Panc1 (cell line): Measurements from ENCODE around the gene KIF18B.

Source experiments
- CTCF ChIP-seq: fragments of 450-650 bp; IDR thresholded peaks from 2 replicates; pipeline ENCODE4 v1.5.1; 2017; ENCODE audit warnings: mild to moderate bottlenecking
- POLR2AphosphoS5 ChIP-seq: IDR thresholded peaks from 2 replicates; pipeline ENCODE4 v1.6.1; 2012; ENCODE audit warnings: mild to moderate bottlenecking, low read depth, low read length, moderate library complexity
- REST ChIP-seq, 2 experiments: IDR thresholded peaks; 2 replicates each; pipeline ENCODE4 v1.6.1; 2011 to 2012; ENCODE audit warnings: low read depth in 2 of 2, control low read depth in 1 of 2, low read length in 1 of 2, mild to moderate bottlenecking in 1 of 2, moderate library complexity in 1 of 2; ENCODE audit not compliant: insufficient read depth in 1 of 2
- SIN3A ChIP-seq: IDR thresholded peaks from 2 replicates; pipeline ENCODE4 v1.6.1; 2012; ENCODE audit warnings: low read depth, mild to moderate bottlenecking, low read length, moderate library complexity, borderline replicate concordance; ENCODE audit not compliant: insufficient read depth
- TCF7L2 ChIP-seq: IDR thresholded peaks from 2 replicates; pipeline ENCODE4 v1.6.1; 2011; ENCODE audit warnings: mild to moderate bottlenecking, low read depth, low read length, inconsistent platforms

DNA sequence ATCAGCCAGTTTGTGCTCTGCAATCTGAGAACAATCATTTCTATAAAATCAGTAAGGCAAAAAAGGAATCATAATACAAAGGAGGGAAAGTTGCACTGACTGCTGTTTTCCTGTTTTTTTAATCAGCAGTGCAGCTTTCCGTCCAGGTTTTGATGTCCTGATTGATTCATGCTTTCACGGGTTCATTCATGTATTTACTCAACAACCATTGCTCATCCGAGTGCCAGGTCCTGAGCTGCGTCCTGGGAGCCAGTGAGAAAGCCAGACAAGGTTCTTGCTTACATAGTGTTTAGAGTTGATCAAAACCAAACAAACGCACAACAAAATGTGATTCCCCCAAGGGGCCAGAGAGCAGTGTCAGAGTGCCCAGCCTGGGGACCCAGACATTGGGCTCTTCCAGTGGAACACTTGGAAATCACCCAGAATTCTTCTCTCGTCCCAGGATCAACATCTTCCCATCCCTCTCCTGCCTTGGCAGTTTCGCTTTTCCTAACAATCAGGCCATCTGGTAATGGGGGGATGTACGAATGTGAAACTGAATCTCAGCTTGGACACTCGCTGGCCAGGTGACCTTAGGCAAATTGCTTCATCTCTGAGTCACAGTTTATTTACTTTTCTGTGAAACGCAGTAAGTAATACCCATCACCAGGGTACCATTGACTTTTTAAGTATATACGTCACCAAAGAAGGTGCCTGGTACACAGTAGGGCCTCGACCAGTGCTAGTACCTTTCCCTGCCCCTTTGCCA lies 33.8 kb upstream of the KIF18B start:
- TF ChIP-seq CTCF: no peak
- no peak for TF ChIP-seq SIN3A
- TF ChIP-seq TCF7L2: no peak
- TF ChIP-seq POLR2AphosphoS5: no peak
- TF ChIP-seq REST (IDR thresholded peaks at IDR 0.05; ENCODE audit: insufficient read depth in 1 of 2, low read depth in 2 of 2, low read length in 1 of 2): no peak
